Ecto neural progenitor cell (in vitro differentiated cells): Measurements from ENCODE around the gene PTGR2.
"Not testable (repeated sequence)": the region's sequence is repeated elsewhere in the genome, so short reads cannot be mapped to it uniquely, and the experiment has no call there.

Experiments used
- DNase-seq: peaks from one replicate; pipeline ENCODE4 v3.0.0-alpha.2; 2018; ENCODE audit warnings: low spot score

PTGR2 gene

GRCh38 chr14:73887318-73887616 is 35.6 kb downstream of the PTGR2 start:
- DNase-seq: no peak

GRCh38 chr14:73887694-73888459 is 36.2 kb downstream of the PTGR2 start:
- no peak for DNase-seq

- no peak for DNase-seq
Observed at GRCh38 chr14:73888460-73888725, 36.8 kb downstream of the PTGR2 start.

GRCh38 chr14:73888971-73889370 is 37.3 kb downstream of the PTGR2 start:
- no peak for DNase-seq

- DNase-seq: no peak
Observed at GRCh38 chr14:73889376-73889775, 37.7 kb downstream of the PTGR2 start.

- not testable (repeated sequence) for DNase-seq
Observed at GRCh38 chr14:73894180-73894687, 42.6 kb downstream of the PTGR2 start.

GRCh38 chr14:73895939-73896338 is 44.3 kb downstream of the PTGR2 start:
- DNase-seq: no peak

DNA sequence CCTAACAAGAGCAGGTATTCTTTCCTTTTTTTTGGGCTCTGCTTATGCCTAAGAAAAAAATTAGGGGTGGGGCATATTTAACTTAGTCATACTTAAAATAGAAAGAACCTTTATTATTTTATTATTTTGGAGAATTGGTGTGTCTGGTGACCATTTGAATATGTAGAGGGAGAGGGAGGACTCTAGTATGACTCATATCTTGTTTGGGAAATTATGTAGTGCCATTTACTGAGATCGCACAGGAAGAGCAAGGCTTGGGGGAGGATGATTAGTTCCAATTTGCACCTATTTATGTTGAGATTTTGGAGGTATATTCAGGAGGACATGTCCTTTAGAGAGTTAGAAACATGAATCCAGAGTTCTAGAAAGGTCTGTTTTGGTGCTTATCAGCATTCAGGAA is 44.9 kb downstream of the PTGR2 start:
- DNase-seq: no peak

DNA sequence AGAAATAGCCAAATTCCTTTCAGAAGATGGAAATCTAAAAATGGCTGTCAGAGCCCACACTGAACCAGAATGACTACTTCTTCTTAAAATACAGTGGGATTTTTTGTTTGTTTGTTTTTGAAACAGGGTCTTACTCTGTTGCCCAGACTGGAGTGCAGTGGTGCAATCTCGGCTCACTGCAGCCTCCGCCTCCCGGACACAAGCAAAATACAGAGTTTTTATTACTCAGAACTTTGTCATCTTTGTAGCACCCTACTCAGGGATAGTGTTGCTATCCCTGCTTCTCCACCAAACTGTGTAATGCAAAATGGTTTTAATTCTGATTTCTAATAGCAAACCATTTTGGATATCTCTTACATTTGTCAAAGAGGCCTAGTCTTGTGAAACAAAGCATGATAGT is 51.4 kb downstream of the PTGR2 start:
- no peak for DNase-seq

DNA sequence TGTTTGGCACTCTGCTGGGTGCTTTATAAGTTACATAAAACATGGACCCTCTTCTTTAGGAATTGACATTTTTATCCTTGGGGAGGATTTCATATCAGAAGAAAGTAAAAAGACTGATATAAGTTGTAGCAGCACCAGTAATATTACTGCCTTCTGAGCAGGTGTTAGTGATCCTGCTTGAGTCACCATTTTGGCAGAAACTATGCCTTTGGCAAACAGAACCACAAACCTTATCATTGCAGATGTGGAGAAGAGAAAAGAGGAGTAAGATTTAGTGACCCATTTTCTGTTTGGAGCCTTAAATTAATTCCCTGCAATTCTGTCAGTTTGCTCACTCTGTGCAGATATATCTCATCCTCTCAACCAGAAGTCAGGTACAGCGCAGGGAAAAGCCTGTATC is 58.0 kb downstream of the PTGR2 start:
- DNase-seq: no peak

GRCh38 chr14:73913256-73913655 is 61.6 kb downstream of the PTGR2 start:
- DNase-seq: no peak

- no peak for DNase-seq
Observed at GRCh38 chr14:73916324-73916723, 64.7 kb downstream of the PTGR2 start.

DNA sequence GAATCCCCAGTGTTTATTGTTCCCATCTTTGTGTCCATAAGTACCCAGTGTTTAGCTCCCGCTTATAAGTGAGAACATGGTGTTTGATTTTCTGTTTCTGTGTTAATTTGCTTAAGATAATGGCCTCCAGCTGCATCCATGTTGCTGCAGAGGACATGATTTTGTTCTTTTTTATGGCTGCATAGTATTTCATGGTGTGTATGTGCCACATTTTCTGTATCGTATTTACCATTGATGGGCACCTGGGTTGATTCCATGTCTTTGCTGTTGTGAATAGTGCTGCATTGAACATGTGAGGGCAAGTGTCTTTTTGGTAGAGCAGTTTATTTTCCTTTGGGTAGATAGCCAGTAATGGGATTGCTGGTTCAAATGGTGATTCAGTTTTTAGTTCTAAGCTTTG is 67.8 kb downstream of the PTGR2 start:
- not testable (repeated sequence) for DNase-seq

- DNase-seq: no peak
Observed at GRCh38 chr14:73924337-73924736, 72.7 kb downstream of the PTGR2 start.
